OCI-LY3 (cell line): Measurements from ENCODE around the gene ZNF516.

Experiments used
- H2AFZ ChIP-seq: fragments of 200-600, 300-600 bp; shearing (Covaris generic); 2 replicates; pipeline ENCODE4 v1.6.0; 2014; ENCODE audit warnings: antibody characterized with exemption, low read depth, low read length
- H3K27ac ChIP-seq: fragments of 200-600, 300-600 bp; sonication (generic); 2 replicates; pipeline ENCODE4 v1.5.1; 2014; ENCODE audit warnings: mild to moderate bottlenecking, low read length, moderate library complexity, mixed read lengths
- H3K27me3 ChIP-seq: fragments of 200-600, 300-600 bp; sonication (generic); 2 replicates; pipeline ENCODE4 v1.6.1; 2014; ENCODE audit warnings: low read depth, low read length, mixed read lengths
- H3K36me3 ChIP-seq: fragments of 200-600, 300-600 bp; sonication (generic); replicated peaks from 2 replicates; pipeline ENCODE3; 2014; ENCODE audit warnings: low read depth, low read length, mixed read lengths
- H3K4me1 ChIP-seq: fragments of 300-600, 200-600 bp; sonication (generic); 2 replicates; pipeline ENCODE4 v1.6.1; 2014; ENCODE audit warnings: low read length, mixed read lengths
- H3K4me2 ChIP-seq: fragments of 200-600, 300-600 bp; sonication (generic); 2 replicates; pipeline ENCODE4 v1.6.1; 2014; ENCODE audit warnings: low read length, mixed read lengths
- H3K4me3 ChIP-seq: fragments of 300-600, 200-600 bp; sonication (generic); 2 replicates; pipeline ENCODE4 v1.5.1; 2014; ENCODE audit warnings: antibody characterized with exemption, mild to moderate bottlenecking, low read length, moderate library complexity
- H3K79me2 ChIP-seq: fragments of 300-600, 200-600 bp; shearing (Covaris generic); 2 replicates; pipeline ENCODE4 v1.6.1; 2014; ENCODE audit warnings: mild to moderate bottlenecking, low read length, mixed read lengths
- H3K9ac ChIP-seq: fragments of 300-600, 200-600 bp; shearing (Covaris generic); 2 replicates; pipeline ENCODE4 v1.6.0; 2014; ENCODE audit warnings: mild to moderate bottlenecking, low read length, moderate library complexity
- H3K9me3 ChIP-seq: fragments of 200-600, 300-600 bp; shearing (Covaris generic); 2 replicates; pipeline ENCODE4 v1.6.1; 2014; ENCODE audit warnings: low read length, mixed read lengths; ENCODE audit not compliant: insufficient read depth
- H4K20me1 ChIP-seq: fragments of 200-600, 300-600 bp; sonication (generic); 2 replicates; pipeline ENCODE4 v1.6.1; 2016; ENCODE audit warnings: low read length, mixed read lengths; ENCODE audit not compliant: insufficient read depth
- CTCF ChIP-seq: fragments of 200-600, 300-600 bp; sonication (generic); IDR thresholded peaks from 2 replicates; pipeline ENCODE4 v1.5.1; 2014; ENCODE audit warnings: antibody characterized with exemption, low read length, low read depth
- EZH2phosphoT487 ChIP-seq: fragments of 200-600 bp; shearing (Covaris generic); IDR thresholded peaks from 2 replicates; pipeline ENCODE4 v1.6.1; 2018; ENCODE audit warnings: antibody characterized with exemption, mixed run types, low read depth

The ZNF516 gene

GRCh38 chr18:76390452-76391035, 104.5 kb downstream of the ZNF516 start:
- no peak overlapping the region for H2AFZ ChIP-seq
- no peaks in the 10 kb centered on the region for H3K4me1 ChIP-seq
- H3K4me3 ChIP-seq, result no peak overlapping the region
- H3K79me2 ChIP-seq, result no peaks in the 10 kb centered on the region
- H3K36me3 ChIP-seq, result no peaks in the 10 kb centered on the region
- H3K9ac ChIP-seq, result no peak overlapping the region
- no peak overlapping the region for H3K4me2 ChIP-seq
- H3K9me3 ChIP-seq, result no peaks in the 10 kb centered on the region
- TF ChIP-seq CTCF (no peak), EZH2phosphoT487 (no peak)
- H3K27ac ChIP-seq, result no peak overlapping the region
- no peaks in the 10 kb centered on the region for H3K27me3 ChIP-seq
- H4K20me1 ChIP-seq, result no peaks in the 10 kb centered on the region

- TF ChIP-seq EZH2phosphoT487, result no peak
- TF ChIP-seq CTCF, result no peak
- Histone ChIP-seq H3K27ac (no peak overlapping the region), H3K4me3 (no peak overlapping the region), H3K9me3 (no peaks in the 10 kb centered on the region), H4K20me1 (no peaks in the 10 kb centered on the region), H2AFZ (no peak overlapping the region), H3K4me2 (no peak overlapping the region), H3K9ac (no peak overlapping the region), H3K27me3 (no peaks in the 10 kb centered on the region), H3K36me3 (no peaks in the 10 kb centered on the region), H3K4me1 (no peaks in the 10 kb centered on the region), H3K79me2 (no peaks in the 10 kb centered on the region)
Observed at GRCh38 chr18:76389716-76390115, 105.3 kb downstream of the ZNF516 start.

- Histone ChIP-seq H3K79me2 (no peaks in the 10 kb centered on the region), H3K9ac (no peak overlapping the region), H4K20me1 (no peaks in the 10 kb centered on the region), H2AFZ (no peak overlapping the region), H3K4me1 (no peaks in the 10 kb centered on the region), H3K36me3 (no peaks in the 10 kb centered on the region), H3K4me2 (no peak overlapping the region), H3K27ac (no peak overlapping the region), H3K27me3 (no peaks in the 10 kb centered on the region), H3K4me3 (no peak overlapping the region), H3K9me3 (no peaks in the 10 kb centered on the region)
- TF ChIP-seq CTCF, result no peak
- no peak for TF ChIP-seq EZH2phosphoT487
Observed at GRCh38 chr18:76388891-76389423, 106.1 kb downstream of the ZNF516 start.

- no peak overlapping the region for H3K4me2 ChIP-seq
- no peak overlapping the region for H2AFZ ChIP-seq
- TF ChIP-seq EZH2phosphoT487 (no peak), CTCF (no peak)
- H3K27me3 ChIP-seq, result no peaks in the 10 kb centered on the region
- no peaks in the 10 kb centered on the region for H4K20me1 ChIP-seq
- no peaks in the 10 kb centered on the region for H3K36me3 ChIP-seq
- no peak overlapping the region for H3K4me3 ChIP-seq
- H3K9ac ChIP-seq, result no peak overlapping the region
- no peaks in the 10 kb centered on the region for H3K79me2 ChIP-seq
- no peaks in the 10 kb centered on the region for H3K4me1 ChIP-seq
- H3K27ac ChIP-seq, result no peak overlapping the region
- H3K9me3 ChIP-seq, result no peaks in the 10 kb centered on the region
Observed at GRCh38 chr18:76388261-76388660, 106.8 kb downstream of the ZNF516 start.
